ENCODE data around the gene ZNF471.

The ZNF471 gene

DNA sequence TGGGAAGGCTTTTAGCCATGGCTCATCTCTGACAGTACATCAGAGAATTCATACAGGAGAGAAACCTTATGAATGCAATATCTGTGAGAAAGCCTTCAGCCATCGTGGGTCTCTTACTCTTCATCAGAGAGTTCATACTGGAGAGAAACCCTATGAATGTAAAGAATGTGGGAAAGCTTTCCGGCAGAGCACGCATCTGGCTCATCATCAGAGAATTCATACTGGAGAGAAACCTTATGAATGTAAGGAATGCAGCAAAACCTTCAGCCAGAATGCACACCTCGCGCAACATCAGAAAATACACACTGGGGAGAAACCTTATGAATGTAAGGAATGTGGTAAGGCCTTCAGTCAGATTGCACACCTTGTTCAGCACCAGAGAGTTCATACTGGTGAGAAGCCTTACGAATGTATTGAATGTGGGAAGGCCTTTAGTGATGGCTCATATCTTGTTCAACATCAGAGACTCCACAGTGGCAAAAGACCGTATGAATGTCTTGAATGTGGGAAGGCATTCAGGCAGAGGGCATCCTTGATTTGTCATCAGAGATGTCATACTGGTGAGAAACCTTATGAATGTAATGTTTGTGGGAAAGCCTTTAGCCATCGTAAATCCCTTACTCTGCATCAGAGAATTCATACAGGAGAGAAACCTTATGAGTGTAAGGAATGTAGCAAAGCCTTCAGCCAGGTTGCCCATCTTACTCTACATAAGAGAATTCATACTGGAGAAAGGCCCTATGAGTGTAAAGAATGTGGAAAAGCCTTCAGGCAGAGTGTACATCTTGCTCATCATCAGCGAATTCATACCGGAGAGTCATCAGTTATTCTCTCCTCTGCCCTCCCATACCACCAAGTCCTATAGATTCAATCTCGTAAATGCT is 70.3 kb downstream of the ZNF471 start:
- no peak for DNase-seq

Data from CD4-positive, alpha-beta T cell treated with Interleukin-17A for 1 hour (primary cell).